Activated naive CD8-positive, alpha-beta T cell (primary cell): Measurements from ENCODE around the gene SMKR1.
"Not testable (repeated sequence)": the region's sequence is repeated elsewhere in the genome, so short reads cannot be mapped to it uniquely, and the experiment has no call there.

Experiments used
- H3K27ac Mint-ChIP-seq: one replicate; pipeline ENCODE4 v1.8.0; 2021; ENCODE audit warnings: mixed read lengths
- H3K27me3 Mint-ChIP-seq: one replicate; pipeline ENCODE4 v1.8.0; 2021; ENCODE audit warnings: mixed read lengths
- H3K36me3 Mint-ChIP-seq: one replicate; pipeline ENCODE4 v1.8.0; 2021; ENCODE audit warnings: mixed read lengths
- H3K4me1 Mint-ChIP-seq: one replicate; pipeline ENCODE4 v1.8.0; 2021; ENCODE audit warnings: low read depth, mixed read lengths
- H3K4me3 Mint-ChIP-seq: one replicate; pipeline ENCODE4 v1.8.0; 2021; ENCODE audit warnings: mild to moderate bottlenecking, mixed read lengths
- H3K9me3 Mint-ChIP-seq: one replicate; pipeline ENCODE4 v1.8.0; 2021; ENCODE audit warnings: low read depth, mixed read lengths

The SMKR1 gene

DNA sequence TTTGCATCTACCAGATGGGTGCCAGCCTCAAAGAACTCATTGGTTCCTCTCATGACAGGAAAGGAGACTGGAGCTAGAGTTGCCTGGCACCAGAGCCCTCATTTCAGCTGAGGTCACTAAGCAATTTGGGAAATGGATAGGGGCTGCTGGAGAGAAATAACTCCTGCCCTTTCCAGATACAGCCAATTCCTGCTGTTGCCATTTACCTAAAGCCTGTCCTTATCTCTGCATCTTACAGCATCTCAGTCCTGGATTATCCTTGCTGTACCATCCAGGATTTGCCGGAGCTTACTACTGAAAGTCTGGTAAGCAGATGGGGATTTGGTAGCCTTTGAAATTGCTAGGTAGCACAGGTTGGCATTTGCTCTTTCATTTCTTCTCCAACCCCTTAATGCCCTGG lies 31.9 kb upstream of the SMKR1 start:
- Mint-ChIP-seq H3K36me3 (no peaks in the 10 kb centered on the region), H3K27me3 (no peaks in the 10 kb centered on the region), H3K27ac (no peak overlapping the region), H3K4me1 (no peaks in the 10 kb centered on the region), H3K9me3 (no peaks in the 10 kb centered on the region), H3K4me3 (no peak overlapping the region)

GRCh38 chr7:129471402-129471827 lies 30.9 kb upstream of the SMKR1 start:
- Mint-ChIP-seq H3K36me3 (no peaks in the 10 kb centered on the region), H3K27ac (no peak overlapping the region)

GRCh38 chr7:129475931-129476330 lies 26.4 kb upstream of the SMKR1 start:
- not testable (repeated sequence) for H3K4me3 Mint-ChIP-seq, H3K27me3 Mint-ChIP-seq, H3K9me3 Mint-ChIP-seq, H3K27ac Mint-ChIP-seq, H3K4me1 Mint-ChIP-seq, H3K36me3 Mint-ChIP-seq

More at GRCh38 chr7:129471402-129471827, 30.9 kb upstream of the SMKR1 start:
- Mint-ChIP-seq H3K9me3 (no peaks in the 10 kb centered on the region), H3K27me3 (no peaks in the 10 kb centered on the region), H3K4me1 (no peaks in the 10 kb centered on the region), H3K4me3 (no peak overlapping the region)

- not testable (repeated sequence) for H3K27me3 Mint-ChIP-seq, H3K27ac Mint-ChIP-seq, H3K4me3 Mint-ChIP-seq, H3K9me3 Mint-ChIP-seq, H3K36me3 Mint-ChIP-seq, H3K4me1 Mint-ChIP-seq
Measured at GRCh38 chr7:129476398-129476797, 25.9 kb upstream of the SMKR1 start.

- no peak overlapping the region for H3K4me3 Mint-ChIP-seq
- H3K36me3 Mint-ChIP-seq: no peaks in the 10 kb centered on the region
Measured at GRCh38 chr7:129479831-129480230, 22.5 kb upstream of the SMKR1 start.

GRCh38 chr7:129480674-129481363 lies 21.5 kb upstream of the SMKR1 start:
- Mint-ChIP-seq H3K4me1 (no peaks in the 10 kb centered on the region), H3K27me3 (no peaks in the 10 kb centered on the region)

More at GRCh38 chr7:129479831-129480230, 22.5 kb upstream of the SMKR1 start:
- H3K9me3 Mint-ChIP-seq: no peaks in the 10 kb centered on the region
- H3K27me3 Mint-ChIP-seq: no peaks in the 10 kb centered on the region
- no peak overlapping the region for H3K27ac Mint-ChIP-seq
- H3K4me1 Mint-ChIP-seq: no peaks in the 10 kb centered on the region

DNA sequence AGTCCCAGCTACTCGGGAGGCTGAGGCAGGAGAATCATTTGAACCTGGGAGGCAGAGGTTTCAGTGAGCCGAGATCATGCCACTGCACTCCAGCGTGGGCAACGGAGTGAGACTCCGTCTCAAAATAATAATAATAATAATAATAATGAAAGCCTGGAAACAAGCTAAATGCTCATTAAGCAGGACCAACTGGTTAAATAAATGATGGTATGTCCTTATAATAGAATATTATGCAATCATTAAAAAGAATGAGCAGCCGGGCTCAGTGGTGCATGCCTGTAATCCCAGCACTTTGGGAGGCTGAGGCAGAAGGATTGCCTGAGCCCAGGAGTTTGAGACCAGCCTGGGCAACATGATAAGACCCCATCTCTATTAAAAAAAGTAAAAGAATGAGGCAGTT lies 21.0 kb upstream of the SMKR1 start:
- not testable (repeated sequence) for H3K9me3 Mint-ChIP-seq, H3K27ac Mint-ChIP-seq, H3K4me3 Mint-ChIP-seq, H3K4me1 Mint-ChIP-seq, H3K36me3 Mint-ChIP-seq, H3K27me3 Mint-ChIP-seq

More at GRCh38 chr7:129480674-129481363, 21.5 kb upstream of the SMKR1 start:
- Mint-ChIP-seq H3K36me3 (no peaks in the 10 kb centered on the region), H3K9me3 (no peaks in the 10 kb centered on the region), H3K4me3 (no peak overlapping the region), H3K27ac (no peak overlapping the region)

DNA sequence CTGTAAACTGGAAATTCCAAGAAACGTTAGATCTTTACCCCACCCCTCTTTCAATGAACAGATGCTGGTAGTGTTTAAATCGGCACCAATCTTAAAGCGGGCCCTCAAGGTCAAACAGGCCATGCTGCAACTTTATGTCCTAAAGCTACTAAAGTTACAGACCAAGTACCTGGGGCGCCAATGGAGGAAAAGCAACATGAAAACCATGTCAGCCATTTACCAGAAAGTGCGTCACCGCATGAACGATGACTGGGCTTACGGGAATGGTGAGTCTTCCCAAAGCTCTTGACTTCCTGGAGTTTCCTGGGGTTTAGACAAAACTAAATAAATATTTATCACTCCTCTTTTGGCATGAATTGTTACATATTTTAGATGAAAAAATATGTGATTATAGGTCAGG lies 19.6 kb upstream of the SMKR1 start:
- Mint-ChIP-seq H3K4me1 (no peaks in the 10 kb centered on the region), H3K27me3 (no peaks in the 10 kb centered on the region), H3K27ac (no peak overlapping the region), H3K36me3 (no peaks in the 10 kb centered on the region), H3K9me3 (no peaks in the 10 kb centered on the region), H3K4me3 (no peak overlapping the region)

DNA sequence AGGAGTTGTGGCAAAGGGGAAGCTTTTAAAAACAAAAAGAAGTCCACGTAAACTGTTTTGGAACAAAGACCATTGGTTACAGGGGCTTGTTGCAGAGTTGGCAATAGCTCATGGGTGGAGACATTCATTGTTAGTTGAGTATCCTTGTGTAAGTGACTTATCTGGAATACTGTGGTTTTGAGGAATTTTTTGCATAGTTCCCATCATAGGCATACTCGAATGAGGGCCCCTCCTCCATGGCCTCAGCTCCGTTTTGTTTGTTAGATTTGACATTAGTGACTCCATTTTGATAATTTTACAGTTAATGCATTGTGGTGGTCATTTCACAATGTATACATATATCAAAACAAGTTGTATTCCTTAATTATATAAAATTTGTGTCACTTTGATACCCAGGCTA lies 12.8 kb upstream of the SMKR1 start:
- Mint-ChIP-seq H3K27me3 (no peaks in the 10 kb centered on the region), H3K4me1 (peaks cover 5% of the 10 kb centered on the region), H3K4me3 (no peak overlapping the region), H3K27ac (no peak overlapping the region), H3K36me3 (peaks cover 2% of the 10 kb centered on the region), H3K9me3 (no peaks in the 10 kb centered on the region)

DNA sequence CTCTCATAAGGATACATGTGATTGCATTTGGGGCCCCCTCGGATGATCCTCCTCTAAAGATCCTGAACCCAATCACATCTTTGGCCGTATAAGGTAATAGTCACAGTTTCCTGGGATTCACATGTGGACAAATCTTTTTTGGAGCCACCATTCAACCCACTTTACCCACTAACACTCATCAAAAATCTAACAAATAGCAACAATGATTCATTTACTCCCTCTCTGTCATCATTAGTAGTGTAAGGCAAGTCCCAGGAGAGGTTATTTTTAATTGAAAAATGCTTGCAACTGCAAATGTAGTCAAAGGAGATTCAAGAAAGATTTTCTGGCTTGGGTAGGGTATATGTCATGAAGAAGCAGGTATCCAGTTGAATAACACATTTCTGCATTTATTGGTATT lies 9.9 kb upstream of the SMKR1 start:
- Mint-ChIP-seq H3K9me3 (no peaks in the 10 kb centered on the region), H3K27ac (no peak overlapping the region), H3K4me1 (peaks cover 10% of the 10 kb centered on the region), H3K36me3 (peaks cover 2% of the 10 kb centered on the region), H3K4me3 (no peak overlapping the region), H3K27me3 (no peaks in the 10 kb centered on the region)

DNA sequence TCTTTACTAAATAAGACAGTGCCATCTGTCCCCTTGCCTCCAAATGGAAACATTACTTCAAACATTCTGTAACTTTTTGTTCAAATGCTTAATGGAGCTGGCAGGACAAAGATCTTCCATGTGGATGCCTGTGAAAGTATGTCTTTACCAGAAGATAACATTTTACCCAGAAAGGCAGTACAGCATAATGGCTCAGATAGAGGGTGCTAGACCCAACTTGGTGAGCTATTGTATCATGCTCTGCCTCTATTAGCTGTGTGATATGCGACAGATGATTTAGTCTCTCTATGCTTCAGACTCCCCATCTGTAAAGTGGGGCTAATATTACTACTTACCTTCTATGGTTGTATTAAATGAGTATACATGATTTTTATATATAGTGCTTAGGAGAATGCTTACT lies 8.8 kb upstream of the SMKR1 start:
- no peak overlapping the region for H3K4me3 Mint-ChIP-seq
- no peak overlapping the region for H3K27ac Mint-ChIP-seq
- H3K4me1 Mint-ChIP-seq: peaks cover 10% of the 10 kb centered on the region
- peaks cover 2% of the 10 kb centered on the region for H3K36me3 Mint-ChIP-seq
- no peaks in the 10 kb centered on the region for H3K27me3 Mint-ChIP-seq
- no peaks in the 10 kb centered on the region for H3K9me3 Mint-ChIP-seq

GRCh38 chr7:129494041-129494440 lies 8.3 kb upstream of the SMKR1 start:
- H3K27ac Mint-ChIP-seq: no peak overlapping the region
- H3K4me1 Mint-ChIP-seq: peaks cover 10% of the 10 kb centered on the region
- H3K9me3 Mint-ChIP-seq: no peaks in the 10 kb centered on the region
- no peaks in the 10 kb centered on the region for H3K27me3 Mint-ChIP-seq
- H3K36me3 Mint-ChIP-seq: no peaks in the 10 kb centered on the region
- H3K4me3 Mint-ChIP-seq: no peak overlapping the region

DNA sequence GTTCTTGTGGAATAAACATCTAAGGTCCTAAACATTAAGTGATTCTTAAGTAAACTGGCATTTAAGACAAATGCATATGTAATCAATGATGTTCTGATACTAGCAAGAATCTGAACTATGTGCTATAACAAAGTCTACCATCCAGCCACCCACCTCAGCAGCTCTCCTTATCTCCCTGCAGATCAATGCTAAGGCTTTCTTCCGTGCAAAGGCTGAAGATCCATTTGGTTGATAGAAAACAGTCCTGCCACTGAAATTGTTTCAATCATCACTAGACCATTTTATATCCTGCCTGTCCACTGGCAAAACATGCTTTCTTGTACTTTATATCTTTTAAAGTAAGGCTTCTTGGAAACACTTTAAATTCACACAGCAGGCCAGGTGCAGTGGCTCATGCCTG lies 6.3 kb upstream of the SMKR1 start:
- peaks cover 12% of the 10 kb centered on the region for H3K4me1 Mint-ChIP-seq
- no peak overlapping the region for H3K27ac Mint-ChIP-seq

DNA sequence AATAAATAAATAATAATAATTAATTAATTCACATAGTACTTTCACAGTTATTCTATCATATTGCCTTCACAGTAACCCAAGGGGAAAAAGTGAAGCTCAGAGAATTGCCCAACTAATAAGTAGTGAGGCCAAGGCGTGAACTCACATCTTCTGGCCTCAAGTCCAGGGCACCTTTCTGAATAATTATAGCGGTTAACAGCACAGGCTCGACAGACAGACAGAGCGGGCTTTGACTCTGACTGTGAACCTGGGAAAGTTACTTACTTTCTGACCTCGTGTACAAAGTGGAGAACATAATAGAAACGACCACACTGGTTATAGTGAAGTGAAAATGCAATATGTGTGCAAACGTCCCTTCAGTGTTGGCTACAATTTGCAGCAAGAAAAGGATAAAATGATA lies 5.7 kb upstream of the SMKR1 start:
- H3K4me1 Mint-ChIP-seq: peaks cover 19% of the 10 kb centered on the region

More for the DNA sequence above, 6.3 kb upstream of the SMKR1 start:
- no peak overlapping the region for H3K4me3 Mint-ChIP-seq
- H3K36me3 Mint-ChIP-seq: no peaks in the 10 kb centered on the region
- no peaks in the 10 kb centered on the region for H3K9me3 Mint-ChIP-seq
- no peaks in the 10 kb centered on the region for H3K27me3 Mint-ChIP-seq

GRCh38 chr7:129497156-129497555 lies 5.2 kb upstream of the SMKR1 start:
- Mint-ChIP-seq H3K4me3 (no peak overlapping the region), H3K36me3 (no peaks in the 10 kb centered on the region), H3K27me3 (no peaks in the 10 kb centered on the region), H3K4me1 (peaks cover 21% of the 10 kb centered on the region), H3K9me3 (no peaks in the 10 kb centered on the region), H3K27ac (no peak overlapping the region)

More for the DNA sequence above, 5.7 kb upstream of the SMKR1 start:
- H3K27ac Mint-ChIP-seq: no peak overlapping the region
- H3K9me3 Mint-ChIP-seq: no peaks in the 10 kb centered on the region
- H3K36me3 Mint-ChIP-seq: no peaks in the 10 kb centered on the region
- no peak overlapping the region for H3K4me3 Mint-ChIP-seq
- H3K27me3 Mint-ChIP-seq: no peaks in the 10 kb centered on the region

GRCh38 chr7:129498021-129498420 lies 4.3 kb upstream of the SMKR1 start:
- Mint-ChIP-seq H3K9me3 (no peaks in the 10 kb centered on the region), H3K4me3 (no peak overlapping the region), H3K36me3 (no peaks in the 10 kb centered on the region), H3K27me3 (no peaks in the 10 kb centered on the region), H3K27ac (no peak overlapping the region), H3K4me1 (peaks cover 19% of the 10 kb centered on the region)
